Stimulated activated CD8-positive, alpha-beta memory T cell treated with anti-CD3 and anti-CD28 coated beads, Interleukin-4, amount 100 ng/mL, for 48 hours (primary cell): ENCODE data around the gene BCAS1.

ENCODE experiments used
- DNase-seq: peaks from one replicate; pipeline ENCODE4 v3.0.0-alpha.2; 2020

Gene BCAS1

GRCh38 chr20:54102543-54102942, 32.1 kb upstream of the BCAS1 start:
- DNase-seq, result no peak

- no peak for DNase-seq
These were observed 30.2 kb upstream of the BCAS1 start for GRCh38 chr20:54100563-54100962.

GRCh38 chr20:54099894-54100293, 29.5 kb upstream of the BCAS1 start:
- no peak for DNase-seq

DNA sequence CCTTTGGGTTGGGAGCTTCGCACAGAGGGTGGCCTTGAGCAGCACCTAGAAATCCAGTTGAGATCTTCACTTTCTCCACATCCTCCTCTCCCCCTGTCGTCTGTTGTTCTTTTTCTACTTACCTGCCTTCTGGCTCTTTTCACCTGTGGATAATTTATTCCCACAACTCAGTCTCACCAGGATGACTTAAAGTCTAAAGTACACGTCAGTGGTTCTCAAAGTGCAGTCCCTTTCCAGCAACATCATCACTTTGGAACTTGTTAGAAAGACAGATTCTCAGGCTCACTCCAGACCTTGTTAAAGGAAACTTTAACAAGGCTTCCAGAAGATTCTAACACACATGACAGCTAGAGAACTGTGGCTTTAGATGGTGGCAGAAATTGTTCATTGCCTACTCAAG, 27.7 kb upstream of the BCAS1 start:
- DNase-seq, result no peak

GRCh38 chr20:54097236-54097529, 26.8 kb upstream of the BCAS1 start:
- DNase-seq, result no peak

DNA sequence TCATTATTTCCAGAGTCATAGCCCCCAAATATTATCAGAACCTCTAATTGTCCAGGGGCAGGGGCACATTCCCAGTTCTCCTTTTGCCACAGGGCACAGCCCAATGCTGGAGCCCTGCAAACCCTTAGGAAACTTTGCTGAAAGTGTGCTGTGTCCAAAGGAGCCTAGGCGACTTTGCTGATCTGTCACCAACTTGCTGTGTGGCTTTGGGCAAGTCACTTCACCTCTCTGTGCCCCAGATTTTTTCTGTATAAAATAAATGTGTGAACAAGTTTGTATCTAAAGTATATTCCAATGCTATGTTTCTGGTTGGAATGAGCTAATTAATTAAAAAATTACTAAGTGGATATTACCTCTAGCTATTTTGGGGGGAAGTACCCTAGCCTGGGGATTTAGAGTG, 25.4 kb upstream of the BCAS1 start:
- DNase-seq, result no peak

DNA sequence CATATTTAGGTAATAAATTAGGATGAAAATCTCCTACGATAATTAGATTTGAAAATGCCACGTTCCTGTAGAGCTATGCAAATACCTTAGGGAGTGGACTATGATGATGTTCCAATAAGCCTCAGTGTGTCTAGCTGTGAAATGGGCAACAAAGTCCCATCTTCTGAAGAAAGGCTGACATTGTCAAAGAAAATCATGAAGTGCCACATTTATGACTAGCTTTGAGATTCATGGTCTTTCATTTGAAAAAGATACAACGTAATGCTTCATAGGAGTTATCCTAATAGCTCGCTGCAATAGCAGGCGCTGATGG, 23.8 kb upstream of the BCAS1 start:
- no peak for DNase-seq

GRCh38 chr20:54093423-54094267, 23.3 kb upstream of the BCAS1 start:
- no peak for DNase-seq

- no peak for DNase-seq
These were observed 21.6 kb upstream of the BCAS1 start for GRCh38 chr20:54092021-54092420.

- DNase-seq, result no peak
These were observed 20.7 kb upstream of the BCAS1 start for GRCh38 chr20:54091120-54091480.

- no peak for DNase-seq
These were observed 20.1 kb upstream of the BCAS1 start for GRCh38 chr20:54090230-54091119.

- no peak for DNase-seq
These were observed 18.0 kb upstream of the BCAS1 start for GRCh38 chr20:54088430-54088829.

GRCh38 chr20:54086507-54087039, 16.2 kb upstream of the BCAS1 start:
- DNase-seq, result no peak

GRCh38 chr20:54085910-54086309, 15.5 kb upstream of the BCAS1 start:
- no peak for DNase-seq

- DNase-seq, result no peak
These were observed 15.0 kb upstream of the BCAS1 start for GRCh38 chr20:54085425-54085824.

GRCh38 chr20:54084727-54085388, 14.5 kb upstream of the BCAS1 start:
- DNase-seq, result no peak

DNA sequence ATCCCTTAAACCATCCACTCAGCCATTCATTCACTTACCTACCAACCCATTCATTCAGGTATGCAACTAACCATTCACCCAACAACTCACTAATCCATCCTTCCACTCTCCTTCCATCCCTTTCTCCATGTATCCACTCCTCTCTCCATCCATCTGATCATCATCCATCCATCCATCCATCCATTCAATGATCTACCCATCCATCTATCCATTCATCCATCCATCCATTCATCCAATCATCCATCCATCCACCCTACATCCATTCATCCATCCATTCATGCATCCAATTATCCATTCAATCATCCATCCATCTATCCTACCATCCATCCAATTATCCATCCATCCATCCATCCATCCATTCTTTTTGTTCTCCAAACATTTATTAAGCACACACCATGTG, 13.8 kb upstream of the BCAS1 start:
- no peak for DNase-seq

- DNase-seq, result no peak
These were observed 13.1 kb upstream of the BCAS1 start for GRCh38 chr20:54083459-54083858.

DNA sequence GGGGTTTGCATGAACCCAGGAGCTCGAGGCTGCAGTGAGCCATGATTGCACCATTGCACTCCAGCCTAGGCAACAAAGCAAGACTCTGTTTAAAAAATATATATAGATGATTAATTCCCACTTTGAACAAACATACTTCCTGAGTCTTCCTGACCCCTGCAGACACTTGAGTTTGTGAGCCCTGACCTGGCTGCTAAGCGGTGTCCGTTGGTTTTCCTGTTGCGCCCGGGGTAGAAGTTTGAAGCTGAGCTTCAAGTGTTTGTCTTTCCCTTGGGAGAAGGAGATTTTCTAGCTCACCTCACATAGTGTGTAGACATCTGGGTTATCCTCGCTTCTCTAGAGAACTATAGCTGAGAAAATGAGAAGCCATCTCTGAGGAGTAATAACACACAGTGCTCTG, 11.7 kb upstream of the BCAS1 start:
- no peak for DNase-seq

- no peak for DNase-seq
These were observed 9.3 kb upstream of the BCAS1 start for GRCh38 chr20:54079652-54080051.

GRCh38 chr20:54078296-54078984, 8.0 kb upstream of the BCAS1 start:
- peak; percentile 45 for DNase-seq

- no peak for DNase-seq
These were observed 5.9 kb upstream of the BCAS1 start for GRCh38 chr20:54076259-54076658.

DNA sequence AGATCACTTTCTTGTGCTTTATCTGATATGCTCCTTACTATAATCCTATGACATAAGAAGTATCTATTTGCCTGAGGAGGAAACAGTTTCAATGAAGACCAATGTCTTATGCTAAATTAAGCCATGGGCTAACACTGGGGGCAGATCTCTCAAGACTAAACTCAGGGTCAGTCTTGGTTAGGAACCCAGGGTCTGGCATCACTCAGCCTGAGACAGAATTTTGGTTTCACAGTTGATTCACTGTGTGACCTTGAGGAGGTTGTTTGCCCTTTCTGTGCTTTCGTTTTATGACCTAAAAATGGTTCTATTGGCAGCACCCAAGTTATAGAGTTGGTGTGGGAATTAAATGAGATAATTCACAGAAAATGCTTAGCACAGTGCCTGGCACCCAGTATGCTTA, 4.9 kb upstream of the BCAS1 start:
- DNase-seq, result no peak
